HepG2 (cell line): ENCODE results near the gene UACA. TPM values are rescaled to one million over a fixed set of nuclear protein-coding genes. Genes with fewer than 3 reads are reported as not detected.

Experiments used
- ATAC-seq: fragments of 200-7000 bp; cut with Tn5 transposase; 3 replicates; pipeline ENCODE4 v1.9.1; 2020; ENCODE audit warnings: mild to moderate bottlenecking, moderate library complexity
- BruUV-seq: library from RNA; stranded (reverse); fragments of 400-500 nt; replicated peaks from 2 replicates; lab custom pipeline; 2021; lab: Mats Ljungman, UMichigan
- CTCF ChIA-PET: fragments of 300-600 bp; formaldehyde crosslinking; extraction: SDS; loops from one replicate; lab custom pipeline; 2021; ENCODE audit warnings: low total read pairs, inconsistent platforms, low intra/inter-chr PET ratio; lab: Yijun Ruan, JAX
- POLR2A ChIA-PET: fragments of 350-600 bp; sonication (Branson Sonifier 250); formaldehyde crosslinking; loops from one replicate; lab custom pipeline; 2020; ENCODE audit warnings: antibody characterized with exemption, inconsistent platforms; lab: Yijun Ruan, JAX
- DNase-seq: peaks from one replicate; pipeline ENCODE4 v3.0.0-alpha.2; 2015; ENCODE audit warnings: low spot score
- FAIRE-seq: peaks from 3 replicates; lab custom pipeline; 2011; peaks lifted over from hg19 to GRCh38; lab: Jason Lieb, UNC
- H2AFZ ChIP-seq: one replicate; pipeline ENCODE4 v1.6.1; 2011; ENCODE audit warnings: low read length, inconsistent platforms
- H3K27ac ChIP-seq: fragments of 300-600 bp; 3 replicates; pipeline ENCODE4 v1.8.0; 2011; ENCODE audit warnings: mixed run types, mild to moderate bottlenecking, mixed read lengths, low read length, inconsistent platforms; ENCODE audit not compliant: insufficient read depth; ENCODE audit errors: extremely low read length
- H3K27me3 ChIP-seq, 2 experiments: fragments of 200-600 bp in 1 of 2; 2 replicates in 1 of 2; 3 replicates in 1 of 2; pipeline versions ENCODE4 v1.6.0 to v1.8.0; 2011; ENCODE audit warnings: low read length in 2 of 2, mild to moderate bottlenecking in 2 of 2, moderate library complexity in 2 of 2, inconsistent platforms in 1 of 2; ENCODE audit not compliant: insufficient read depth in 2 of 2, control insufficient read depth in 1 of 2
- H3K36me3 ChIP-seq, 2 experiments: fragments of 200-600 bp in 1 of 2; replicated peaks in 1 of 2; 2 replicates in 1 of 2; 3 replicates in 1 of 2; pipeline versions ENCODE4 v1.5.1 to v1.8.0; 2011; ENCODE audit warnings: low read length in 2 of 2, inconsistent platforms in 1 of 2; ENCODE audit not compliant: insufficient read depth in 2 of 2, control insufficient read depth in 1 of 2
- H3K4me1 ChIP-seq: 2 replicates; pipeline ENCODE4 v1.5.1; 2012; ENCODE audit warnings: low read length, inconsistent platforms; ENCODE audit not compliant: insufficient read depth
- H3K4me2 ChIP-seq: 2 replicates; pipeline ENCODE4 v1.6.0; 2011; ENCODE audit warnings: low read depth, low read length, inconsistent platforms
- H3K4me3 ChIP-seq, 3 experiments: fragments of 200-600 bp in 1 of 3; sonication (generic), shearing (Covaris generic) in 1 of 3; replicated peaks in 1 of 3; 2 replicates each; pipeline ENCODE4 v1.5.1; 2011 to 2016; ENCODE audit warnings: low read length in 3 of 3, inconsistent platforms in 2 of 3, low read depth in 2 of 3, mild to moderate bottlenecking in 2 of 3, control low read depth in 1 of 3, mixed read lengths in 1 of 3; ENCODE audit not compliant: insufficient read depth in 1 of 3
- H3K79me2 ChIP-seq: one replicate; pipeline ENCODE4 v1.6.1; 2011; ENCODE audit warnings: low read length, inconsistent platforms; ENCODE audit not compliant: insufficient read depth
- H3K9ac ChIP-seq: 2 replicates; pipeline ENCODE4 v1.6.0; 2011; ENCODE audit warnings: mild to moderate bottlenecking, low read depth, low read length, inconsistent platforms; ENCODE audit not compliant: insufficient read depth
- H3K9me3 ChIP-seq: 2 replicates; pipeline ENCODE4 v1.5.1; 2012; ENCODE audit warnings: mild to moderate bottlenecking, low read length
- H4K20me1 ChIP-seq: 2 replicates; pipeline ENCODE4 v1.6.0; 2011; ENCODE audit warnings: inconsistent platforms, mild to moderate bottlenecking, low read length, moderate library complexity; ENCODE audit not compliant: insufficient read depth
- HNRNPLL ChIP-seq: fragments of 200-400 bp; formaldehyde crosslinking; IDR thresholded peaks from 2 replicates; pipeline ENCODE4 v1.6.1; 2017; ENCODE audit warnings: mild to moderate bottlenecking, low read depth, low read length; ENCODE audit not compliant: poor library complexity, severe bottlenecking
- MATR3 ChIP-seq: sonication (generic); formaldehyde crosslinking; IDR thresholded peaks from 2 replicates; pipeline ENCODE4 v1.4.0; 2020; ENCODE audit warnings: missing genetic modification reagents
- MAZ ChIP-seq, 2 experiments: sonication (generic) in 1 of 2; formaldehyde crosslinking in 1 of 2; IDR thresholded peaks; 2 replicates each; pipeline versions ENCODE4 v1.5.0 to v1.6.1; 2012 to 2020; ENCODE audit warnings: low read depth in 2 of 2, mild to moderate bottlenecking in 2 of 2, borderline replicate concordance in 1 of 2, improper control_type of control experiment in 1 of 2, low read length in 1 of 2, missing genetic modification reagents in 1 of 2, moderate library complexity in 1 of 2
- NFYC ChIP-seq: IDR thresholded peaks from 2 replicates; pipeline ENCODE4 v1.6.1; 2016; ENCODE audit warnings: missing genetic modification reagents, missing compliant biosample characterization
- RFX3 ChIP-seq: IDR thresholded peaks from 2 replicates; pipeline ENCODE4 v1.6.1; 2016; ENCODE audit warnings: missing biosample characterization, missing genetic modification reagents
- SAFB2 ChIP-seq: sonication (generic); formaldehyde crosslinking; IDR thresholded peaks from 2 replicates; pipeline ENCODE4 v1.5.1; 2020; ENCODE audit warnings: missing genetic modification reagents, low read depth, mild to moderate bottlenecking, borderline replicate concordance
- SOX6 ChIP-seq, 2 experiments: fragments of 450-650 bp in 1 of 2; sonication (generic) in 1 of 2; formaldehyde crosslinking in 1 of 2; IDR thresholded peaks; 2 replicates each; pipeline versions ENCODE4 v1.4.0 to v1.6.1; 2017 to 2020; ENCODE audit warnings: antibody characterized with exemption in 1 of 2, mild to moderate bottlenecking in 1 of 2, missing genetic modification reagents in 1 of 2
- SP5 ChIP-seq: IDR thresholded peaks from 2 replicates; pipeline ENCODE4 v1.6.1; 2016; ENCODE audit warnings: low read depth, borderline replicate concordance
- STAG1 ChIP-seq: sonication (generic); formaldehyde crosslinking; IDR thresholded peaks from 2 replicates; pipeline ENCODE4 v1.4.0; 2020; ENCODE audit warnings: missing genetic modification reagents
- ZNF121 ChIP-seq: sonication (generic); formaldehyde crosslinking; IDR thresholded peaks from 2 replicates; pipeline ENCODE4 v1.5.0; 2020; ENCODE audit warnings: mild to moderate bottlenecking, missing genetic modification reagents
- ZNF251 ChIP-seq: sonication (generic); formaldehyde crosslinking; IDR thresholded peaks from 2 replicates; pipeline ENCODE4 v1.9.0; 2021; ENCODE audit warnings: mild to moderate bottlenecking, missing genetic modification reagents
- ZNF564 ChIP-seq: sonication (generic); formaldehyde crosslinking; IDR thresholded peaks from 2 replicates; pipeline ENCODE4 v1.8.1; 2023; ENCODE audit warnings: mild to moderate bottlenecking, missing genetic modification reagents
- WGBS: methylation state at CpG from one replicate; pipeline ENCODE4 v1.1.6; 2017; ENCODE audit warnings: low lambda C conversion rate; 5-methylcytosine and 5-hydroxymethylcytosine counted together
- in situ Hi-C: cut with HindIII; loops from 2 replicates; pipeline ENCODE4 v1.10.0; 2017; ENCODE audit warnings: low pct_unique_long_range_greater_than_20kb; ENCODE audit not compliant: extremely low pct_ligation_motif_present
- intact Hi-C: fragments of 100-400 bp; cut with micrococcal nuclease; formaldehyde crosslinking; loops from one replicate; pipeline ENCODE4 v1.10.0; 2022; ENCODE audit not compliant: unreplicated experiment
- polyA plus RNA-seq, 8 experiments: library from polyadenylated mRNA; depleted of rRNA in 3 of 8; stranded (reverse) in 7 of 8; unstranded in 1 of 8; fragments of >200 nt; fragmentation: Illumina TruSeq in 4 of 8; extraction: Trizol in 4 of 8; gene quantifications; 2 replicates each; pipeline versions ENCODE4 v1.2.1 to v1.2.3, GENCODE V29; 2011 to 2016; ENCODE audit warnings: low read depth in 4 of 8, missing spikeins in 1 of 8, mixed read lengths in 1 of 8; ENCODE audit not compliant: insufficient read depth in 1 of 8
- total RNA-seq, 5 experiments: library from RNA; depleted of rRNA; stranded (reverse); fragments of >200 nt; fragmentation: Illumina TruSeq; extraction: Trizol; gene quantifications; 2 replicates each; pipeline ENCODE4 v1.2.3, GENCODE V29; 2016; ENCODE audit warnings: low read depth in 1 of 5
- TF ChIP-seq, protein P1 (sequence below): IDR thresholded peaks from 2 replicates; pipeline ENCODE4 v1.6.1; 2016

UACA gene
- total and polyA plus RNA-seq, 2 of the 13 experiments (the other 11 are each of a cell fraction or from before 2014, with no cell fraction given): 17.8 to 39.2 TPM

DNA sequence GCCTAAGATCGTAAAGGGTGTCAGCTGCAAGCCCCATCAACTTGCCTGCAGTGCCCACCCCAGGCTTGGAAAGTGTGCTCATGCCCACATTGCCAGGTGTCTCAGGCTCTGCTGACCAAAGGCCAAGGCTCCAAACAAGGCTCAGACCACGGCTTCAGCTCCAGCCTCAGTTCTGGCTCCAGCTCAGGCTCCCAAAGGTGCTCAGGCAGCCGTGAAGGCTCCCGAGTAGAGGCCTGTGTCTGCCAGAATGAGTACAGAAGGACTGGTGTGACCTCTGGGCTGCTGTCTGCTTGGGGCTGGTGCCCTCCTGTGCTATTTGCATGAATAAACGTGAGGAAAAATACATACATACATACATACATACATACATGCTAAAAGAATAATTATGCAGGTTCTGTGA lies 27.9 kb upstream of the UACA start:
- H3K79me2 ChIP-seq: no peaks in the 10 kb centered on the region
- intact Hi-C loops: no loop called here
- DNase-seq (no peak), FAIRE-seq (no peak), ATAC-seq (no peak)
- H4K20me1 ChIP-seq: no peaks in the 10 kb centered on the region
- no peak overlapping the region for H3K4me3 ChIP-seq
- peak overlapping the region; percentile 36 for H2AFZ ChIP-seq
- H3K27me3 ChIP-seq: no peaks in the 10 kb centered on the region
- no peak overlapping the region for H3K9ac ChIP-seq
- no peaks in the 10 kb centered on the region for H3K9me3 ChIP-seq
- TF ChIP-seq STAG1 (CRISPR knock-in tag) (0 out of 2 replicates have a peak, but pooled peaks have one; percentile 16), RFX3 (no peak)
- no peak overlapping the region for H3K27ac ChIP-seq
- WGBS: 0% methylated on average over 4 of the region's 5 CpGs
- CTCF ChIA-PET: no interaction called here
- peaks cover 45% of the 10 kb centered on the region for H3K4me1 ChIP-seq
- H3K4me2 ChIP-seq: no peak overlapping the region
- in situ Hi-C loops: no loop called here
- POLR2A ChIA-PET: no interaction called here
- no peaks in the 10 kb centered on the region for H3K36me3 ChIP-seq
- no TSS peak for BruUV-seq

DNA sequence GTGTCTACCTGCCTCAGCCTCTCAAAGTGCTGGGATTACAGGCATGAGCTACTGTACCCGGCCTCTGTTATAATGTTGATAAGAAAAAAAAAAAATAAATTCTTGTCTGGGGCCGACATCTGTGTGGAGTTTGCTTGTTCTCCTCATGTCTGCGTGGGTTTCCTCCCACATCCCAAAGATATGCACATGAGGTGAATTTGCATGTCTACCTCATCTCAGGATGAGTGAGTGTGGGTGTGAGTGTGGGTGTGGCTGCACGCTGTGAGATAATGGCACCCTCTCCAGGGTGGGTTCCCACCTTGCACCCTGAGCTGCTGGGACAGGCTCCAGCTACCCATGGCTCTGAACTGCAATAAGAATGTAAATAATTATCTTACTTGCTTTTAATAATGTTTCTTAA lies 25.9 kb upstream of the UACA start:
- ChIA-PET CTCF (no interaction called here), POLR2A (no interaction called here)
- no peak overlapping the region for H3K9ac ChIP-seq
- DNase-seq (no peak), FAIRE-seq (no peak), ATAC-seq (no peak; the same call in 2 of the 3 replicates)
- no peaks in the 10 kb centered on the region for H3K36me3 ChIP-seq
- no TSS peak for BruUV-seq
- no peak overlapping the region for H2AFZ ChIP-seq
- peaks cover 44% of the 10 kb centered on the region for H3K4me1 ChIP-seq
- WGBS: 28% methylated on average over 4 of the region's 4 CpGs
- no peaks in the 10 kb centered on the region for H3K9me3 ChIP-seq
- no peak overlapping the region for H3K4me3 ChIP-seq
- H4K20me1 ChIP-seq: no peaks in the 10 kb centered on the region
- intact Hi-C loops: loop anchor here (5.0 kb wide), 1 partner anchor 637 kb away; no protein-coding TSS in a partner anchor
- H3K79me2 ChIP-seq: no peaks in the 10 kb centered on the region
- in situ Hi-C loops: no loop called here
- H3K27me3 ChIP-seq: no peaks in the 10 kb centered on the region
- no peak overlapping the region for H3K4me2 ChIP-seq
- H3K27ac ChIP-seq: no peak overlapping the region
- TF ChIP-seq ZNF564 (CRISPR knock-in tag) (no peak), STAG1 (CRISPR knock-in tag) (peak; percentile 14; the same call in 1 of the 2 replicates), NFYC (no peak), MAZ (IDR thresholded peaks at IDR 0.05; ENCODE audit: borderline replicate concordance, low read depth, low read length) (no peak), MAZ (CRISPR knock-in tag; IDR thresholded peaks at IDR 0.05; ENCODE audit: low read depth) (no peak), MATR3 (CRISPR knock-in tag) (no peak), ZNF121 (CRISPR knock-in tag) (0 out of 2 replicates have a peak, but pooled peaks have one; percentile 9), SOX6 (IDR thresholded peaks at IDR 0.05) (no peak), SOX6 (CRISPR knock-in tag; IDR thresholded peaks at IDR 0.05) (no peak), SAFB2 (CRISPR knock-in tag) (no peak), SP5 (CRISPR knock-in tag) (no peak), ZNF251 (CRISPR knock-in tag) (no peak), HNRNPLL (no peak)
- TF ChIP-seq, protein P1, sequence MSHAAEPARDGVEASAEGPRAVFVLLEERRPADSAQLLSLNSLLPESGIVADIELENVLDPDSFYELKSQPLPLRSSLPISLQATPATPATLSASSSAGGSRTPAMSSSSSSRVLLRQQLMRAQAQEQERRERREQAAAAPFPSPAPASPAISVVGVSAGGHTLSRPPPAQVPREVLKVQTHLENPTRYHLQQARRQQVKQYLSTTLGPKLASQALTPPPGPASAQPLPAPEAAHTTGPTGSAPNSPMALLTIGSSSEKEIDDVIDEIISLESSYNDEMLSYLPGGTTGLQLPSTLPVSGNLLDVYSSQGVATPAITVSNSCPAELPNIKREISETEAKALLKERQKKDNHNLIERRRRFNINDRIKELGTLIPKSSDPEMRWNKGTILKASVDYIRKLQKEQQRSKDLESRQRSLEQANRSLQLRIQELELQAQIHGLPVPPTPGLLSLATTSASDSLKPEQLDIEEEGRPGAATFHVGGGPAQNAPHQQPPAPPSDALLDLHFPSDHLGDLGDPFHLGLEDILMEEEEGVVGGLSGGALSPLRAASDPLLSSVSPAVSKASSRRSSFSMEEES (CRISPR knock-in tag): no peak
